ENCODE results near the gene OPTC.

The OPTC gene

GRCh38 chr1:203556047-203556851 lies 62.3 kb downstream of the OPTC start:
- H3K9ac ChIP-seq = no peak overlapping the region
- H2AFZ ChIP-seq = no peak overlapping the region
- TF ChIP-seq CTCF (IDR thresholded peaks at IDR 0.05) = no peak
- H3K4me1 ChIP-seq = no peaks in the 10 kb centered on the region
- H3K4me2 ChIP-seq (ENCODE audit: low read length) = no peak overlapping the region
- H3K4me3 ChIP-seq (ENCODE audit: low read depth, low read length) = no peak overlapping the region
- H3K36me3 ChIP-seq (ENCODE audit: control insufficient read depth, insufficient read depth, low read length) = no peaks in the 10 kb centered on the region
- H3K79me2 ChIP-seq = no peaks in the 10 kb centered on the region
- no peaks in the 10 kb centered on the region for H3K9me3 ChIP-seq (ENCODE audit: control insufficient read depth, low read length)
- H3K27ac ChIP-seq = no peak overlapping the region
- no peaks in the 10 kb centered on the region for H3K27me3 ChIP-seq (ENCODE audit: control insufficient read depth, insufficient read depth, low read length)

- no peak overlapping the region for H3K4me2 ChIP-seq (ENCODE audit: low read length)
- no peaks in the 10 kb centered on the region for H3K9me3 ChIP-seq (ENCODE audit: control insufficient read depth, low read length)
- no peaks in the 10 kb centered on the region for H3K36me3 ChIP-seq (ENCODE audit: control insufficient read depth, insufficient read depth, low read length)
- no peaks in the 10 kb centered on the region for H3K4me1 ChIP-seq
- no peak overlapping the region for H3K9ac ChIP-seq
- no peaks in the 10 kb centered on the region for H3K79me2 ChIP-seq
- H3K27me3 ChIP-seq (ENCODE audit: control insufficient read depth, insufficient read depth, low read length) = no peaks in the 10 kb centered on the region
- no peak overlapping the region for H3K27ac ChIP-seq
- no peak for TF ChIP-seq CTCF (IDR thresholded peaks at IDR 0.05)
- no peak overlapping the region for H3K4me3 ChIP-seq (ENCODE audit: low read depth, low read length)
- H2AFZ ChIP-seq = no peak overlapping the region
Measured at GRCh38 chr1:203557390-203557789, 63.4 kb downstream of the OPTC start.

- Histone ChIP-seq H3K27ac (no peak overlapping the region), H3K4me1 (no peaks in the 10 kb centered on the region), H3K9ac (no peak overlapping the region), H3K27me3 (ENCODE audit: control insufficient read depth, insufficient read depth, low read length) (no peaks in the 10 kb centered on the region), H3K9me3 (ENCODE audit: control insufficient read depth, low read length) (no peaks in the 10 kb centered on the region), H2AFZ (no peak overlapping the region), H3K79me2 (no peaks in the 10 kb centered on the region), H3K4me3 (ENCODE audit: low read depth, low read length) (no peak overlapping the region), H3K36me3 (ENCODE audit: control insufficient read depth, insufficient read depth, low read length) (no peaks in the 10 kb centered on the region), H3K4me2 (ENCODE audit: low read length) (no peak overlapping the region)
- TF ChIP-seq CTCF (IDR thresholded peaks at IDR 0.05) = no peak
Measured at GRCh38 chr1:203558064-203558760, 64.3 kb downstream of the OPTC start.
